Jurkat, Clone E6-1 (cell line): ENCODE data around the gene POLR2I. TPM values are rescaled to one million over a fixed set of nuclear protein-coding genes. Genes with fewer than 3 reads are reported as not detected.
A peak's percentile ranks its signal among the peaks of the same experiment; 100 is the strongest.

Experiments
- DNase-seq: peaks from one replicate; pipeline ENCODE4 v3.0.0-alpha.2; 2011; ENCODE audit warnings: low read depth, low spot score
- H3K4me3 ChIP-seq: 2 replicates; pipeline ENCODE4 v1.5.1; 2011; ENCODE audit warnings: mild to moderate bottlenecking, low read length, control low read depth, moderate library complexity
- polyA plus RNA-seq: library from polyadenylated mRNA; unstranded; fragments of >200 nt; gene quantifications from one replicate; pipeline ENCODE4 v1.2.1, GENCODE V29; 2012; ENCODE audit warnings: missing spikeins; ENCODE audit not compliant: insufficient read length, insufficient read depth

The POLR2I gene
- polyA plus RNA-seq = 266 TPM

- DNase-seq = peak; percentile 99
- H3K4me3 ChIP-seq = peak within 1 kb of the TSS; percentile 79
These were observed at the start of gene POLR2I for GRCh38 chr19:36114721-36115452. TSS of gene POLR2I (minus strand) at chr19:36114875. CDS start at chr19:36114856, 19 bp downstream.

DNA sequence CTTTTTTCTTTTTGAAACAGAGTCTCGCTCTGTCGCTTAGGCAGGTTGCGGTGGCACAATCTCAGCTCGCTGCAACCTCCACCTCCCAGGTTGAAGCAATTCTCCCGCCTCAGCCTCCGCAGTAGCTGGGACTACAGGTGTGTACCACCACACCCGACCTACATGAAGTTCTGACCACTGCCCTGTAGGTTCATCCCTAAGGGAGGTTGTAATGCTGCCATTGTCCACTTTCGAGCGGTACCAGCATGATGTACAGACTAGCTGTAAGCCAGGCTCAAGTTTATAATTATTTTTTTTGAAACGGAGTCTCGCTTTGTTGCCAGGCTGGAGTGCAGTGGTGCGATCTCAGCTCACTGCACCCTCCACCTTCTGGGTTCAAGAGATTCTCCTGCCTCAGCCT lies 49.1 kb upstream of the POLR2I start:
- no peak for DNase-seq

GRCh38 chr19:36160821-36161596 lies 46.3 kb upstream of the POLR2I start:
- no peak for DNase-seq
- H3K4me3 ChIP-seq = no peak overlapping the region

More for the DNA sequence above, 49.1 kb upstream of the POLR2I start:
- H3K4me3 ChIP-seq = no peak overlapping the region

DNA sequence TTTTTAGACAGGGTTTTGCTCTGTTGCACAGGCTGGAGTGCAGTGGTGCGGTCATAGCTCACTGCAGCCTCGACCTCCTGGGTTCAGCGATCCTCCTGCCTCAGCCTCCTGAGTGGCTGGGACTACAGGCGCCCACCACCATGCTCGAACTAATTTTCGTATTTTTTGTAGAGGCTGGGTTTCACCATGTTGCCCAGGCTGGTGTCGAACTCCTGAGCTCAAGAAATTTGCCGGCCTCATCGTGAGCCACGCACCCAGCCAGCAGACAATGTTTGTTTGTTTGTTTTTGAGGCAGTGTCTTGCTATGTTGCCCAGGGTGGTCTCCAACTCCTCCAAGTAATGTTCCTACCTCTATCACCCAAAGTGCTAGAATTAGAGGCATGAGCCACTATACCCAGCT lies 38.5 kb upstream of the POLR2I start:
- DNase-seq = no peak
- H3K4me3 ChIP-seq = no peak overlapping the region

DNA sequence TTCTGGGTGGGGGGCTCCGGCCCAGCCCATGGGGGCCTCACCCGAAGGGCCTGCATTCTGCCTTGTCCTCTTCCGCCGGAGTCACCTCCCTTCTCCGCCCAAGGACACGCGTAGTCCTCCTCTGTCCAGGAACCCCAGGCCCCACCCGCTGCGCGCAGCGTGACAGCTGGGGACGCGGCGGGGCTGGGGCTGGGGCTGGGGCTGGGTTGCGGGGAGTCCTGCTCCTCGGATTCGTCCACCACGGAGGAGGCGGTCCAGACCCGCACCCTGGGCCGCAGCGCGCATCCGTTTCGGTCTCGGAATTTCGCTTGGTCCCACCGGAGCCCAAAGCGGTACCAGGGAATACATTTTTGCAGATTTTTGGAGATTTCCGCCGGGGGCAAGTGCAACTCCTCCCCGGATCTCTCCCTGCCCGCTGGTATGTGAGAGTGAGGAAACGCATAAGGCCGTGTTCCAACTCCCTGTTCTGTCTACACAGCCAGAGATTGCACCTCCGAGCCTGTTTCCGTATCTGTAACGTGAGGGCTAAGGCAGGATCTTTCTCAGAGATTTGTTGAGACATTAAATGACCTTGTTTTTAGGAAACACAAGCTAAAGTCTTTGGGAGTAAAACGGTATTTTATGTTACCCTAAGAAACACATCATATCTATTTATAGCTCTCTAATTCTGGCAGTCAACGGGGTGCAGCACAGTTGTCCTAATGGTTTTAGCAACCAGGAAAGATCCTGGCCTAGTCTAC lies 37.8 kb upstream of the POLR2I start, which contains the start of gene COX7A1:
Gene COX7A1 (minus strand): TSS at position 96 of the 740 bp plus-strand sequence. CDS start 40 bp downstream, at position 56.
- no peak within 1 kb of the TSS for H3K4me3 ChIP-seq
- DNase-seq = no peak

GRCh38 chr19:36152019-36152351 lies 37.3 kb upstream of the POLR2I start:
- DNase-seq = no peak
- no peak overlapping the region for H3K4me3 ChIP-seq

GRCh38 chr19:36151144-36152018 lies 36.7 kb upstream of the POLR2I start:
- H3K4me3 ChIP-seq = no peak overlapping the region

GRCh38 chr19:36150586-36150985 lies 35.9 kb upstream of the POLR2I start:
- no peak for DNase-seq
- H3K4me3 ChIP-seq = no peak overlapping the region

More at GRCh38 chr19:36151144-36152018, 36.7 kb upstream of the POLR2I start:
- no peak for DNase-seq

- DNase-seq = no peak
- no peak overlapping the region for H3K4me3 ChIP-seq
These were observed 35.2 kb upstream of the POLR2I start for GRCh38 chr19:36149673-36150406.

DNA sequence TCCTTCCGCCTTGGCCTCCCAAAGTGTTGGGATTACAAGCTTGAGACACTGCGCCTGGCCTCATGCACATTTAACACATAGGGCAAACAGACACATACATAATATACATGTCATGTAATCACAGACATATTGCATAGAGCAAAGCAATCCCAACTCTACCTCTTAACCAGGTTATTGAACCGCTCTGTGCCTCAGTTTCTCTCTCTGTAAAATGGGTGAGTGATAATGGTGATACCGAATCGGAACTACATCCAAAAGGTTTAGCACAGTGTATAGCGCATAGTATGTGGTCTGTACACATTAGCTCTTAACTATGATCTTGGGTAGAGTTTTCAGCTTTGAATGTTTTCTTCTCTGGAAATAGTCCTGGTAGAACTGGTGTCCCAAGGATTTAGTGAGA lies 29.9 kb upstream of the POLR2I start:
- no peak for DNase-seq
- no peak overlapping the region for H3K4me3 ChIP-seq

DNA sequence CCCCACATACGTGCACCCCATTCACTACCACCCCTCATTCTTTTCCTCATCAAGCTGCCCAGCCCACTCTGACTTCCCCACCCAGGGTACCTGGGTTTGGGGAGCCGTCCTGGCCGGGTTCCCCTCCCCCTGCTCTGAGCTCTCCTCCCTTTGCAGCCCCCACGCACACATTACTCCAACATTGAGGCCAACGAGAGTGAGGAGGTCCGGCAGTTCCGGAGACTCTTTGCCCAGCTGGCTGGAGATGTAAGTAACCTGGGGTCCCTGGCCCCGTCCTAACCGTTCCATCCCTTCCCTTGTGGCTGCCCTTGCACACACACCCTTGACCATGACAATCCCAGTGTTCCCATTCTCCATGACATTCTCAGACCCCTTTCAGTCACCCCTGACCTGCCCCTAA lies 27.8 kb upstream of the POLR2I start:
- no peak overlapping the region for H3K4me3 ChIP-seq
- no peak for DNase-seq

GRCh38 chr19:36142046-36142445 lies 27.4 kb upstream of the POLR2I start:
- no peak overlapping the region for H3K4me3 ChIP-seq
- no peak for DNase-seq

GRCh38 chr19:36141039-36141927 lies 26.6 kb upstream of the POLR2I start:
- DNase-seq = peak; percentile 84

DNA sequence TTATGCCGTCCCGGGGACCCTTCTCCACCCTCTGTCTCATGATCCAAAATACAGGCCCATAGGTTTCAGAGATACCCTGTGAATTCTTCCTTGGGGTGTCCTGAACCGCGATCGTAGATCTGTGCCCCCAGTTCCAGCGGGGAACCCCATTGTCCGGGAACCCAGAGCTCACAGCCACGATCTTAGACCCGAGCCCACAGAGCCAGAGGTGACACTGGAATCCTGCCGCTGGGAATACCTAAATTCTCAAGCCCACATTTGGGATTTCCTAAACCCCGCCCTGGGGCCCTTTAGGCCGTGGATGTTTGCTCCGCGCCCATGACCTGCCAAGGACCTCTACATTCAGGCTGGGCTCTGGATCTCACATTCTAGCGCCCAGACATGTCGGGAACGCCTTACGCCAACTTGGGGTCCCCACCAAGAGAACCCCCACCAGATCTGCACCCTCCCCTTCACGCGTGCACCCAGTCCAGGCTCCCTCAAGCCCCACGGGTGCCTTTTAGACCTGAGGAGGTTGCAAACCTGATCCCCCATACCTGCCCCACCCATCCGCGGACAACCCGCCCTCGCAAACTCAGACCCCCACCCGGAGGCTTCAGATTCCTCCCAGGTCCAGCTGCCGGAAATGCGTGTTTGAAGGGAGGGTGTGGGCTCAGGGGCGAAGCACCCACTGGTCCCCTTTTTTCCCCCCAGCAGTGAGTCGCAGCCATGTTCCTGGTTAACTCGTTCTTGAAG lies 25.8 kb upstream of the POLR2I start:
- H3K4me3 ChIP-seq = peak overlapping the region; percentile 97
- DNase-seq = peak; percentile 57

More at GRCh38 chr19:36141039-36141927, 26.6 kb upstream of the POLR2I start:
- peak overlapping the region; percentile 97 for H3K4me3 ChIP-seq

DNA sequence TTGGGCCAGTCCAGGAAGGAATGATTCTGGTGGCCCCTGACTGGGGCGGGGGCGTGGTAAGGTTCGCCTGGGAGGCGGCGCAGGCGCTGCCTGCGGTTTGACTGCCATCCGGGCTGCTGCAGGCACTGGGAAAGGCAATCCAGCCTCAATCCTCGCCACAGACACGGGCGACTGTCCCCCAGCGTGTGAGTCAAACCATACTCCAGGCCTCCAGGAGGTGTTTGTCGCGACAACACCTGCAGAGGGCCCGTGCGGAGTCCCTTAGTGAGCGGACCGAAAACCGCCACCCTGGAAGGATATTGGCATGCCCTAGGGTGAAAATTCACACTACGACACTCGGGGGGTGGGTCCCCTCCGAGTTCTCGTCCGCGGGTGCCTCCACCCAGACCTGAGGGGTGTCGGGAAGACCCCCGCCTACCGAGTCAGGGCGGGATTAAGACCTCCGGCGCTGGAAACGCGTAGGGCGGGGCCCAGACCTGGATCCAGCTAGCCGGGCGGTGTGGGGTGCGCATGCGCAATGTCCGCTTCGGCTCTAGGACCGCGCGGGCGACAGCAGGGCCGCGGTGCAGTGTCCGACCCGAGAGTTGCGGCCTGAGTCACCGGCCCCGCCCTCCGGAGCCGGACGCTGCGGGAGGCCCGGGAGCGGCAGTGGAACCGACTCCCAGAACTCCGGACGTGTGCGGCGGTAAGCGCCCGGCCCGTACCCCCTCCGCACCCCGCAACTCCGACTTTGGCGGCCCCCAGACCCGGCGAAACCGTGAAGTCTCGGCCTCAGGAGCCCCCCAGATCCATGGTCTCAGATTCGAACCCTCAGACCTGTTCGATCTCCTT lies 25.0 kb upstream of the POLR2I start, which contains the start of gene CAPNS1:
Gene CAPNS1 (plus strand): TSS at position 594 of the 831 bp plus-strand sequence. CDS start 946 bp downstream, outside the sequence.
- peak within 1 kb of the TSS; percentile 97 for H3K4me3 ChIP-seq
- DNase-seq = peak; percentile 89

GRCh38 chr19:36139120-36139472 lies 24.4 kb upstream of the POLR2I start:
- H3K4me3 ChIP-seq = peak overlapping the region; percentile 97
- DNase-seq = no peak
